ENCODE results near the gene EFCAB8. TPM values are rescaled to one million over a fixed set of nuclear protein-coding genes. Genes with fewer than 3 reads are reported as not detected.

The EFCAB8 gene
- total RNA-seq, 4 donors from 2014 or later: 0.13 to 0.78 TPM; not detected in 2

- WGBS, 2 donors (ENCODE audit: low coverage in 1 of 2): 30 to 83% methylated on average over 2 to 3 of the region's 9 CpGs
- no peak for TF ChIP-seq EP300 (IDR thresholded peaks at IDR 0.05)
- no peak for TF ChIP-seq POLR2A (IDR thresholded peaks at IDR 0.05)
- TF ChIP-seq POLR2AphosphoS5 (IDR thresholded peaks at IDR 0.05): no peak
- no peak for TF ChIP-seq CTCF (IDR thresholded peaks at IDR 0.05)
- H3K9me3 ChIP-seq: peaks cover 0 to 36% (median 4%) of the 10 kb centered on the region in 3 donors
- H3K4me3 ChIP-seq: no peak overlapping the region
- H3K27ac ChIP-seq: no peak overlapping the region
- no peaks in the 10 kb centered on the region for H3K27me3 ChIP-seq
- H3K4me1 ChIP-seq: no peaks in the 10 kb centered on the region
- ATAC-seq: no peak
- no peaks in the 10 kb centered on the region for H3K36me3 ChIP-seq
Observed at GRCh38 chr20:32917191-32917950, 58.6 kb downstream of the EFCAB8 start.

- no peaks in the 10 kb centered on the region for H3K36me3 ChIP-seq
- WGBS, 2 donors (ENCODE audit: low coverage in 1 of 2): 69 to 80% methylated on average over 1 to 8 of the region's 12 CpGs
- ATAC-seq: no peak
- H3K9me3 ChIP-seq: peaks cover 0 to 36% (median 4%) of the 10 kb centered on the region in 3 donors
- H3K27me3 ChIP-seq: no peaks in the 10 kb centered on the region
- TF ChIP-seq EP300 (IDR thresholded peaks at IDR 0.05) (no peak), POLR2AphosphoS5 (IDR thresholded peaks at IDR 0.05) (no peak), CTCF (IDR thresholded peaks at IDR 0.05) (no peak), POLR2A (IDR thresholded peaks at IDR 0.05) (no peak)
- H3K4me3 ChIP-seq: no peak overlapping the region
- no peak overlapping the region for H3K27ac ChIP-seq
- no peaks in the 10 kb centered on the region for H3K4me1 ChIP-seq
Observed at GRCh38 chr20:32918296-32918695, 59.6 kb downstream of the EFCAB8 start.

- Histone ChIP-seq H3K4me1 (no peaks in the 10 kb centered on the region), H3K27me3 (no peaks in the 10 kb centered on the region), H3K36me3 (no peaks in the 10 kb centered on the region), H3K27ac (no peak overlapping the region), H3K9me3 (peaks cover 0 to 35% (median 4%) of the 10 kb centered on the region in 3 donors), H3K4me3 (no peak overlapping the region)
- no CpG with 5 or more reads among the region's 1 CpG for WGBS, 2 donors (ENCODE audit: low coverage in 1 of 2)
- no peak for TF ChIP-seq POLR2A (IDR thresholded peaks at IDR 0.05)
- TF ChIP-seq POLR2AphosphoS5 (IDR thresholded peaks at IDR 0.05): no peak
- no peak for ATAC-seq
Observed at GRCh38 chr20:32918751-32919150, 60.0 kb downstream of the EFCAB8 start.

- no peaks in the 10 kb centered on the region for H3K4me1 ChIP-seq
- no peak overlapping the region for H3K27ac ChIP-seq
- WGBS, 2 donors (ENCODE audit: low coverage in 1 of 2): 90 to 100% methylated on average over 2 to 10 of the region's 12 CpGs
- no peaks in the 10 kb centered on the region for H3K27me3 ChIP-seq
- H3K36me3 ChIP-seq: no peaks in the 10 kb centered on the region
- no peak overlapping the region for H3K4me3 ChIP-seq
- ATAC-seq: no peak
- peaks cover 0 to 24% (median 4%) of the 10 kb centered on the region in 3 donors for H3K9me3 ChIP-seq
- TF ChIP-seq EP300 (IDR thresholded peaks at IDR 0.05) (no peak), POLR2AphosphoS5 (IDR thresholded peaks at IDR 0.05) (no peak), CTCF (IDR thresholded peaks at IDR 0.05) (no peak)
Observed at GRCh38 chr20:32920066-32920465, 61.3 kb downstream of the EFCAB8 start.

- 83% methylated on average over 3 of the region's 6 CpGs; no CpG with 5 or more reads in 1 of the 2 donors for WGBS, 2 donors (ENCODE audit: low coverage in 1 of 2)
- ATAC-seq: no peak
- H3K4me1 ChIP-seq: no peaks in the 10 kb centered on the region
- H3K9me3 ChIP-seq: peaks cover 0 to 17% (median 4%) of the 10 kb centered on the region in 3 donors
- no peak overlapping the region for H3K4me3 ChIP-seq
- H3K36me3 ChIP-seq: no peaks in the 10 kb centered on the region
- no peak overlapping the region for H3K27ac ChIP-seq
- TF ChIP-seq EP300 (IDR thresholded peaks at IDR 0.05) (no peak), POLR2AphosphoS5 (IDR thresholded peaks at IDR 0.05) (no peak), CTCF (IDR thresholded peaks at IDR 0.05) (no peak), POLR2A (IDR thresholded peaks at IDR 0.05) (no peak)
- no peaks in the 10 kb centered on the region for H3K27me3 ChIP-seq
Observed at GRCh38 chr20:32920530-32921298, 62.0 kb downstream of the EFCAB8 start.
